GM15510 (cell line): ENCODE results near the gene DNAH6.

ENCODE experiments used
- POLR2A ChIP-seq: IDR thresholded peaks from 3 replicates; pipeline ENCODE4 v1.6.1; 2011; ENCODE audit warnings: borderline replicate concordance; ENCODE audit not compliant: insufficient read length; ENCODE audit errors: extremely low read depth

Gene DNAH6

GRCh38 chr2:84494070-84494469 lies 22.2 kb upstream of the DNAH6 start:
- no peak for TF ChIP-seq POLR2A

GRCh38 chr2:84495539-84496146 lies 20.7 kb upstream of the DNAH6 start:
- TF ChIP-seq POLR2A, result no peak

- no peak for TF ChIP-seq POLR2A
Observed at GRCh38 chr2:84496386-84496785, 19.9 kb upstream of the DNAH6 start.

- TF ChIP-seq POLR2A, result no peak
Observed at GRCh38 chr2:84497285-84497684, 19.0 kb upstream of the DNAH6 start.

DNA sequence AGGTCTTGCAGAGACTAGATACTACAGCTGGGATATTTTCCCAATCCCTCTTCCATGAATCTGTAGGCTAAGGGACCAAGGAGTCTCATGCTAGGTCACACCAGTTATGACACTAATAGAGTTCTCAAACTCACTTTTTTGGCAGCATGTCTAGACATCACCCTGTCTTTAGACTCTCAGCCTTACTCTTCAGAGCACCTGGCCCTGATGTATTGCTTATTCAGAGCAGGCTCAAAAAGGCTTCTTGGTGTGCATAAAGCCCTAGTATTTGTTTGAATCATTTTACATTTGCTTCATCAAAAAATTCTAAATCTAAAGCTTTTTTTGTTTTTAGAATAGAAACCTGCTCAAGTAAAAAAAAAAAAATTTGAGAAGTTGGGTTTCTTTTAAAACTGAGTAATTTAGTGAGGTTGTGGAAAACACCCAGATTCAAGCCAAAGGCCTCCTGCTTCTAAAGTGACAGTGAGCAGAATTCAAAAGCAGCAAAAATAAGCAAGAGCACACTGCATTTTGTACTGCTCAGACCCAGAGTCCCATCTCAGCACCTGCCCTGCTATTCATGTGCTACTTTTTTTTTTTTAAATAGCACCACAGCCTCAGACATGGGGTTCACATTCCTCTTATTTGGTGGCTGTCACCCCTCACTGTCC lies 18.0 kb upstream of the DNAH6 start:
- TF ChIP-seq POLR2A, result no peak

GRCh38 chr2:84515788-84516187 lies 510 bp upstream of the DNAH6 start:
- no peak for TF ChIP-seq POLR2A

- no peak for TF ChIP-seq POLR2A
Observed at GRCh38 chr2:84519332-84519957, 3.1 kb downstream of the DNAH6 start.

- TF ChIP-seq POLR2A, result no peak
Observed at GRCh38 chr2:84526562-84526961, 10.3 kb downstream of the DNAH6 start.

GRCh38 chr2:84527137-84528129 lies 11.1 kb downstream of the DNAH6 start:
- TF ChIP-seq POLR2A, result no peak

DNA sequence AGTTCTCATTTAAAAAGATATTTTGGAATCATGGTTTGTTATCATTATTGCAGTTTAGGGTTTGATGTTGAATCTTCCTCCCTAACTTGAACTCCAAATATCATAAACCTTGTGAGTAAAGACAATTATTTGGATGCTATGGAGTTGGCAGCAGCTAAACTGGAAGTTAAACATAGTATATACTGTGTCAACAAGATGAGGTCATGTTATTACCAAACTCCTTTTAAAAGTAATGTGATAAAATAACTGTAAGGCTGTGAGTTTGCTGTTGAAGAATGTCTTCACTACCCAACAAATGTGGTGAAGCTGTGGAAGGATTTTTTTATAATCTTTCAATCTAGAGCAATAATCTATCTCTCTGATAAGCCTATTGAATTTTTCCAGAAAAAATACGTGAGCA lies 16.0 kb downstream of the DNAH6 start:
- no peak for TF ChIP-seq POLR2A

GRCh38 chr2:84534225-84534624 lies 17.9 kb downstream of the DNAH6 start:
- no peak for TF ChIP-seq POLR2A

DNA sequence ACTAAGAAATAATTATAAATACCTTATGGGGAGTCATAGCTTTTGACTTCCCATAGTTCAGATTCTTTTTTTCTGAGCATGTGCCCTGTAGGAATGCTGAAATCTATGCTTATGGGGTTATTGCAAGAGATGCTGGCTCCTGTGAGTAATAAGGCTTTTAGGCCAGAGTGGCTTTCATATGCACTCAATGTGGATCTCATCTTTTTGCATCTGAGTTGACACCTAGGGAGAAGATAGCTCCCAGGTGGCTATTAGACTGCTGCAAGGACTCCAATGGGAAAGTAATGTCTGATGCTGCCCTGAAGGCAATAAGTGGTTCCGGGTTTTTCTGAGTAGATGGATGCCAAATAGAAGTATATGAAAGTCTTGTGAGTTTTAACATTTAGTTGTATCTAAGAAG lies 21.0 kb downstream of the DNAH6 start:
- TF ChIP-seq POLR2A, result no peak

GRCh38 chr2:84539729-84540128 lies 23.4 kb downstream of the DNAH6 start:
- no peak for TF ChIP-seq POLR2A

DNA sequence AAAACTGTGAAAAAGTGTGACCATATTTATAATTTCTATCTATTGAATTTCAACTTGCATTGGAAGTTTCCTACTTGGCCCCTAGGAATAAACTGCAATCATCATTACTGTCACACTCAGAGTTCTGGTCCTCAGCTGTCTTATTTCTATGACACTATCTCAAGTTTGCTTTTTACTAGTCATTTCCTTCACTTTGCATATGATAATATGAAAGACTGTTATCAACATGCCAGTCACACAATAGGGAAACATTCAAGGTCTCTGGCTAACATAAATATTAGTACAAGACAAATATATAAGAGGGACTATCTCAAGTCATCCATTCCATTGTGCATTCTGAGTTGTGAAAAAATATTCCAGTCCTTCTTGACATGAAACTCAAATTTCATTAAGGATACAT lies 28.7 kb downstream of the DNAH6 start:
- no peak for TF ChIP-seq POLR2A

- TF ChIP-seq POLR2A, result no peak
Observed at GRCh38 chr2:84546551-84546950, 30.3 kb downstream of the DNAH6 start.
